ENCODE results near the gene DTWD1.
"Not testable (repeated sequence)": the region's sequence is repeated elsewhere in the genome, so short reads cannot be mapped to it uniquely, and the experiment has no call there.

DTWD1 gene

DNA sequence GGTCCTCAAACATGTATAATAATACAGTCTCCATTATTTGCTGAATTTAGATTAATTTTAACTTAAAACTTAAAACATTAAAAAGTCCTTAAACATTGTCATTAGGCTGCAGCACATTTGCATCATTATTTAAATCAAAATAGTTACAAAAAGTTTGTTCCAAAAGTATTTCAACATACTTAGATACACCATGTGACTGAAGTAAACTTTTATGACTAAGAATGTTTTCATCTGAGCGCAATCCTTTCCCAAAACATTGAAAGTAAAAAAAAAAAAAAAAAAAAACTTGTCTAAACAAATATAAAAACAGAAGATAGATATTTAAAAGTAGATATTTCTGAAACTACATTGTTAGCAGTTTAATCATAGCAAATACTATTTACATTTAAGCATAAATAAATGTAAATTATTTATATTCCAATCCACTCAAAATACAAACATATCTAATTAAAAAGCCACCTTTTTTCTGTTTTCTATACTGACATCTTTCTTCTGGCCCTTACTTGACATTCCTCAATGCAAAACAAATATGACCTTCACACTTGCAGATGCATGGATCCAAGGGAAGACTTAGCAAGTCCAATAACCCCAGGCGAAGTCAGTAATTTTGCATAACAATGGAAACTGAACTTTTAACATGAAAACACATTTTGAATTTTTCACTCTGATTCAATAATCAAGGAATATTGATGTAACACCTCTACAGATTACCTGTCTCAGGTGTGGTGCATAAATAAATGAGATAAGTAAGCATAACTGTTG is 10.5 kb upstream of the DTWD1 start:
- TF ChIP-seq, protein P1, sequence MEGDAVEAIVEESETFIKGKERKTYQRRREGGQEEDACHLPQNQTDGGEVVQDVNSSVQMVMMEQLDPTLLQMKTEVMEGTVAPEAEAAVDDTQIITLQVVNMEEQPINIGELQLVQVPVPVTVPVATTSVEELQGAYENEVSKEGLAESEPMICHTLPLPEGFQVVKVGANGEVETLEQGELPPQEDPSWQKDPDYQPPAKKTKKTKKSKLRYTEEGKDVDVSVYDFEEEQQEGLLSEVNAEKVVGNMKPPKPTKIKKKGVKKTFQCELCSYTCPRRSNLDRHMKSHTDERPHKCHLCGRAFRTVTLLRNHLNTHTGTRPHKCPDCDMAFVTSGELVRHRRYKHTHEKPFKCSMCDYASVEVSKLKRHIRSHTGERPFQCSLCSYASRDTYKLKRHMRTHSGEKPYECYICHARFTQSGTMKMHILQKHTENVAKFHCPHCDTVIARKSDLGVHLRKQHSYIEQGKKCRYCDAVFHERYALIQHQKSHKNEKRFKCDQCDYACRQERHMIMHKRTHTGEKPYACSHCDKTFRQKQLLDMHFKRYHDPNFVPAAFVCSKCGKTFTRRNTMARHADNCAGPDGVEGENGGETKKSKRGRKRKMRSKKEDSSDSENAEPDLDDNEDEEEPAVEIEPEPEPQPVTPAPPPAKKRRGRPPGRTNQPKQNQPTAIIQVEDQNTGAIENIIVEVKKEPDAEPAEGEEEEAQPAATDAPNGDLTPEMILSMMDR (IDR thresholded peaks at IDR 0.05; ENCODE audit: borderline replicate concordance, control extremely low read depth, extremely low read depth, insufficient read depth, missing control alignments) = no peak
- no peak for DNase-seq (ENCODE audit: low spot score)
- in situ Hi-C loops (cut with MboI; ENCODE audit: low sequenced_read_pairs, unreplicated experiment) = no loop called here

DNA sequence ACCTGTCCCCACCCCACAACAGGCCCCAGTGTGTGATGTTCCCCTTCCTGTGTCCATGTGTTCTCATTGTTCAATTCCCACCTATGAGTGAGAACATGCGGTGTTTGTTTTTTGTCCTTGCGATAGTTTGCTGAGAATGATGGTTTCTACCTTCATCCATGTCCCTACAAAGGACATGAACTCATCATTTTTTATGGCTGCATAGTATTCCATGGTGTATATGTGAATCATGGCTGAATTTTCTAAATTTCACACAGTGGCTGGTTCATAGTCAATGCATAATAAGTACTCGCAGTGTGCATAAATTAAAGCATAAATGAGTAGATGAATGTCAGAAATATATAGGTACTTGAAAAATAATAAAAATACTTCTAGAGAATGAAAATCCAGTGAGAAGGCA is 8.6 kb upstream of the DTWD1 start:
- in situ Hi-C loops (cut with MboI; ENCODE audit: low sequenced_read_pairs, unreplicated experiment); DNase-seq (ENCODE audit: low spot score): not testable (repeated sequence)

DNA sequence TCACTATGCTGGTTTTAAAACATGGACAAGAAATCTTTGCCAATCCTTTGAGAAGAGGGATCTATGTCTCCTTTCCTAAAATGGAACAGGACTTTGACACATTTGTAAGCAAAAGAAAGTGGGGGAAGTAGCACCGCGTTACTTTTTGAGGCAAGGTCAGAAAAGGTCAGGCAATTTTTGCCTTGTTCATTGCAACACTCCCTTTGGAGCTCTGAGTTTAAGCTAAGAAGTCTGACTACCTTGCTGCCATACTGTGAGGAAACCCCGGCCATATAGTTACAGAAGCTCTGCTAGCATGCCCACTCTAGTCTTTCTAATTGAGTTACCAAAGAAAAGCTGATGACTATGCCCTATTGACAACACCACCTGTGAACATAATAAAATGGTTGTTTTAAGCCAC is 1.6 kb upstream of the DTWD1 start:
- in situ Hi-C loops (cut with MboI; ENCODE audit: low sequenced_read_pairs, unreplicated experiment) = no loop called here
- TF ChIP-seq, protein P1 (IDR thresholded peaks at IDR 0.05; ENCODE audit: borderline replicate concordance, control extremely low read depth, extremely low read depth, insufficient read depth, missing control alignments) = no peak
- DNase-seq (ENCODE audit: low spot score) = no peak

DNA sequence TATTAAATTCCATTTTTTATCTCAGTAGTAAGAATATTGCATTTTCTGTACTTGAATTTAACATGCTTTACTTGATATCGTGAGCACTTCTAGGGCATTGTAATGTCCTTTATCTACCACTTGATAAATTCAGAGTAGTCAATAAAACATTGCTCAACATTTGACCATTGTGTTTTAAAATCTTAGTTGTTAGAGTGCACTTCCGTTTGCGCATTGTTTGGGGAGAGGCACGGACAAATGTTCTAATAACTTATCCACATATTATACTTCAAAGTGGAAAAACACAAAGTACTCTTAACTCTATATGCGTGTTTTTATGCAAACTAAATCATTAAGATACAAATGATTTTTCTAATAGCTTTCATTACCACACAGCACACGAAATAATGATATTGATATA is 649 bp upstream of the DTWD1 start:
- in situ Hi-C loops (cut with MboI; ENCODE audit: low sequenced_read_pairs, unreplicated experiment) = no loop called here
- no peak for DNase-seq (ENCODE audit: low spot score)
- TF ChIP-seq, protein P1 (IDR thresholded peaks at IDR 0.05; ENCODE audit: borderline replicate concordance, control extremely low read depth, extremely low read depth, insufficient read depth, missing control alignments) = no peak

DNA sequence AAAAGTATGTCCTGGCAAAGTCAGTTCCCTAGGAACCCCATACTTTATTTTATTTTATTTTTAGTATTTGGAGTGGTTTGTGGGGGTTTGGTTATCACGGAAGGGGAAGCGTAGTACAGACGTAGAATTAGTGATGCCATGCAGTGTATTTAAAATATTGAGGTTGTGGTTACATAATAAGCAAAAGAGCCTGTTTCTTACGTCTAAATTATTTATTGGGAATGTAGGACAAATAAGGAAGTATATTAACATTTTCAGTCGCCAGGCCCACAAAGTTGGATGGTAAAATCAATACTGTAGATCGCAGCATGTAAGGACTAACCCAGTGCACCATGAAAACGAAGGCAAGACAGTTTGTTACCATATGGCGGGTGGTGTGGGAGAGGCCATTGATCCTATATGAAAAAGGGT is 558 bp downstream of the DTWD1 start:
- in situ Hi-C loops (cut with MboI; ENCODE audit: low sequenced_read_pairs, unreplicated experiment) = no loop called here
- DNase-seq (ENCODE audit: low spot score) = no peak
- TF ChIP-seq, protein P1 (IDR thresholded peaks at IDR 0.05; ENCODE audit: borderline replicate concordance, control extremely low read depth, extremely low read depth, insufficient read depth, missing control alignments) = no peak

DNA sequence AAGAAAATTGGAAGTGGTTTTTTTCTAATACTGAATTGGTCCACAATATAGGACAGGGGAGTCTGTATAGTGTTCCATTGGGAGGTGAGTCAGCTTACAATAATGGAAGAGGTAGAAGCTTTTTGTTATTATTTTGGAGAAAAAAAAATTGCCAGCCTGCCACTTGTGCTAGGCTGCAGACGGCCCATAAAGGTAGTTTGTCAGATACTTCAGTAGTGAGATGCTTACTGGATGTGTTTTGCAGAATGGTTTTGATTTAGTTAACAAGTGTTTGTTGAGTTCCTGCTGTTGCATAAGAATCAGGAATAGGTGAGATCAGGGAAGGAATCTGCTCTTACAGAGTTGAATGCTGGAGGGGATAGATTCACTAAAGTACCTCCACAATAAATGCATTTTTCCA is 1.0 kb downstream of the DTWD1 start:
- in situ Hi-C loops (cut with MboI; ENCODE audit: low sequenced_read_pairs, unreplicated experiment) = no loop called here
- TF ChIP-seq, protein P1 (IDR thresholded peaks at IDR 0.05; ENCODE audit: borderline replicate concordance, control extremely low read depth, extremely low read depth, insufficient read depth, missing control alignments) = no peak
- DNase-seq (ENCODE audit: low spot score) = no peak

DNA sequence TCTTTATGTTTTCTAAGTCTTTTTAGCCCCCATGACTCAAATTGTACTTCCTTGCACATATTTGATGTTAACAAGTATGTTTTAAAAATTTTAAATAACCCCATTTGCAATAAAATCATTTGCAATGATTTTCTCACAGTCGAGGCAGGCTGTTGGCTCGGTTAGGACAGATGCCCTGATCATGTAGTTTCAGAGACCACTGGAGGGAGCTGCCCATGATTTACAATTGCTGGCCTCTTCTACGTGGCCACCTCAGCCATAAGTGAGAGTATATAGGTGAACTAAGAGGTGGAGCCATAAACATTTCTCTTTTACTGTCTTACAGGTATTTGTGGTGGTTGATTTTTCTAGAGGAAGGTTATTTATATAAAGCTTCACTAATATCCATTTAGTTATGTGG is 1.7 kb downstream of the DTWD1 start:
- in situ Hi-C loops (cut with MboI; ENCODE audit: low sequenced_read_pairs, unreplicated experiment) = no loop called here
- TF ChIP-seq, protein P1 (IDR thresholded peaks at IDR 0.05; ENCODE audit: borderline replicate concordance, control extremely low read depth, extremely low read depth, insufficient read depth, missing control alignments) = no peak

More for the DNA sequence above, 1.7 kb downstream of the DTWD1 start:
- DNase-seq (ENCODE audit: low spot score) = no peak

All from GM13976 (cell line).